CD4-positive, alpha-beta T cell treated with Interleukin-6 for 4 hours (primary cell): ENCODE results near the gene WTAP.
"Not testable (repeated sequence)": the region's sequence is repeated elsewhere in the genome, so short reads cannot be mapped to it uniquely, and the experiment has no call there.

Experiments
- DNase-seq: peaks from one replicate; pipeline ENCODE4 v3.0.0-alpha.2; 2020; ENCODE audit warnings: mixed read lengths

The WTAP gene

DNA sequence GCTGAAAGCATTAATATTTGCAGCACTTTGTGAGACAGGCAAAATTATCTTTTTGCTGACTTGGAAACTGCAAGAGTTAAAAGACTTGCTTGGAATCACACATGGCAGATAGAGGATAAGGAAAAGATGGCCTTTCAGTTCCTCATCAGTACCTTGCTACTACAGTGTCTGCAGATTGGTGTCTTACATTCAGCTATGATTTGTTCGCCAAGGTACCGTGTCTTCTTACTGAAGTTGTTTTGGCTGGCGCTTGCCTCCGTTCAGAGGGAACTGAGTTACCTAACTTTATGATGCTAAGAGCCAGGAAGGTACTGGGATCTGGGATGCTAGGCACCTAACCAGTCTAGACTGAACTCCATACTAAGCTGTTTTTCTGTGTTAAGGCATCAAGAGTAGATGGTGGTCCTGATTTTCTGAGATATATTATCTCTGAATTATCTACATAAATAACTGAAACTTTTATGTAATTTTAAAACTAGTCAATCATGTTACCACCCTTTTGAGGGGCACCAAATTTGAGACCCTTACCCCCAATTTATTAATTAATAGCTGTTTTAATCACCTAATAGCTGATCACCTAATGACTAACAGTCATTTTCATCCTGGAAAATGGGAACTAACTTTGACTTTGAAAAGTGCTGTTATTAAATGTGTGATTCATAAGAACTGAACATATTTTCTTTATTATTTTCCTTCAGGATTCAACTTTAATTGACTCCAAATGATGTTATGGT lies 2.5 kb downstream of the WTAP start:
- no peak for DNase-seq

DNA sequence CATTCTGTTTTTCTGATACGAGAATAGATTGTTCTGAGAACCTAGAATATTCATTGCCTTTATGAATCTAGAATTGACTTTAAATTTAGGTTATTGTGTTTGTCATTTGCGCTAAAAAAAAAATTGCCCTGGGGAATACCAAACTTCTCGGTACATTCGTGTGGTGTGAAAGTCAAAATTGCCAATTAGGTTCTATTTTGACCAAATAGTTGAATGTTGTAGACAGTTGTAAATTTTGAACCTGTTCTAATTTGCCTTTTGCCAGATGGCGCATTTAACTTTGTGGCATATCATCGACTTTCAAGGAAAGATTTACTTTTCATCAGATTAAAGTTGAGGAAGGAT lies 3.0 kb downstream of the WTAP start:
- no peak for DNase-seq

DNA sequence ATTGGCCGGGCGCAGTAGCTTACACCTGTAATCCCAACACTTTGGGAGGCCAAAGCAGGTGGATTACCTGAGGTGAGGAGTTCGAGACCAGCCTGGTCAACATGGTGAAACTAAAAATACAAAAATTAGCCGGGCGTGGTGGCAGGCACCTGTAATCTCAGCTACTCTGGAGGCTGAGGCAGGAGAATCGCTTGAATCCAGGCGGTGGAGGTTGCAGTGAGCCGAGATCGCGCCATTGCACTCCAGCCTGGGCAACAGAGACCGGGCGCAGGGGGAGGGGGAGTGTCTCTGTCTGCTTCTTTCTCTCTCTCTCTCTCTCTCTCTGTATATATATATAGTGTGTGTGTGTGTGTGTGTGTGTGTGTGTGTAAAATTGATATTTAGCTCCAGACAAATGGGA lies 5.2 kb downstream of the WTAP start:
- DNase-seq, result not testable (repeated sequence)

DNA sequence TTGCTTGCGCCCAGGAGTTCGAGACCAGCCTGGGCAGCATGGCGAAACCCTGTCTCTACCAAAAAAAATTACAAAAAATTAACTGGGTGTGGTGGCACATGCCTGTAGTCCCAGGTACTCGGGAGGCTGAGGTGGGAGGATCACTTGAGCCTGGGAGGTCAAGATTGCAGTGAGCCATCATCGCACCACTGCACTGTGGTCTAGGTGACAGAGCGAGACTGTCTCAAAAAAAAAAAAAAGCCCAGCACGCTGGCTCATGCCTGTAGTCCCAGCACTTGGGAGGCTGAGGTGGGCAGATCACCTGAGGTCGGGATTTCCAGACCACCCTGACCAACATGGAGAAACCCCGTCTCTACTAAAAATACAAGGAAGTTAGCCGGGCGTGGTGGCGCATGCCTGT lies 6.1 kb downstream of the WTAP start:
- not testable (repeated sequence) for DNase-seq

DNA sequence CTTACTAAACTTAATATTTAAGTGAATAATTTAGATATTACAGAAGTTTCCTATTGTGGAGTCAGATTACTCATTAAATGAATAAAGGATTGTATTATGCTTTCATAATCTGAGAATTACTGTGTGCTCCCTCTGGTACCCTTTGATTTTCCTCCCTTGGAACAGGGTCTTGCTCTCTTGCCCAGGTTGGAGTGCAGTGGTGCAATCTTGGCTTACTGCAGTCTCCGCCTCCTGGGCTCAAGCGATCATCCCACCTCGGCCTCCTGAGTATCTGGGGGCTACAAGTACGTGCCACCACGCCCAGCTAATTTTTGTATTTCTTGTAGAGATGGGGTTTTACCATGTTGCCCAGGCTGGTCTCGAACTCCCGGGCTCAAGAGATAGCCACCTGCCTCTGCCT lies 9.6 kb downstream of the WTAP start:
- DNase-seq, result no peak

DNA sequence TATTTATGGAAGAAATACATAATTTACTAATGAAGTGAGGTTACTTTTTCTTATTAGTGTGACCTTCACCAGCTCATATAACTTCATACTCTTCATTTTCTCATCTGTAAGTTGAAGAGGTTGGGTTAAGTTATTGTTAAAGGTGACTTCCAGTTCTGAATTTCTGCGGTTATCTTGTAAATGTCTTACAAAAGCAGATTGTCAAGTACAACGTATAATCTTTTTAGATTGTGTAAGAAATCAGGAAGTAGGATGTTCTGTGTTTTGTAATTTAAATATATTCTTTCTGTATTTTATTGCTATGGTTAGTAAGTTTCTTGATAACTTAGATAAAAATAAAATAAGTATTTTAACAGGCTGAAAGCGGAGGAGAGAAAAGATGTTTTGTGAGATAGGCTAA lies 12.0 kb downstream of the WTAP start:
- no peak for DNase-seq

DNA sequence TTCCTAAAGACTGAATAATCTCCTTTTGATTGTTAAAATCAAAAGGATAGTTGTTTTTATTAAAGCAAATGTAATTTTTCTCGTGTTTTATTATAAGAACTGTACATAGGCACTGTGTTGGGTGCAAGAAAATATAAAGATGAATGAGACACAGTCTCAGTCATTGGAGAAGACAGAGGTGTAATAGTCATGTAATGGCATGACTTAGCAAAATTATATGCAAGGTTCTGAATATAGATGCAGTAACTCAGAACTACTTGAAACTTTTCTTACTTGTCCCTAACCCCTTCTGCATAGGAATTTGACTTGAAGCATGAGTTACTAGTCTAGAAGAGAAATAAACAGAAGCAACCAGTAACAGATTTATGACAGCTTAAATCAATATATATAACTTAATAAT lies 14.9 kb downstream of the WTAP start:
- no peak for DNase-seq

DNA sequence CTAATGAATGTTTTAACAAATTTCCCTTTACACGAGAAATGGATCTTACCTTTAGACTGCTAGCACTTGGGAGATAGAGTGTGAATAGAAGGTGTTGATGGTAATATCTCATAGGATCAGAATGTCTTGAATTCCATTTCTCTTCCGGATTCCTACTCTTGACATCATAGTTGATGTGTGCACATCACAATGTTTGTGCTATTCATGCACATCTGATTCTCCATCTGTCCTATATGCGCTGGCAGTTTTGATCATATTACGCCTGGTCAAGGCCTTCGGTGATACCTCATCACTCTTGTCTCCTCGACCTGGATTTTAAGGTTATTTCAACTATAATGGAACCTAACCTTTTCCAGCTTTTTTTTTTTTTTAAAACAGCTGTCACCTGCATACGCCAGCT lies 17.8 kb downstream of the WTAP start:
- DNase-seq, result no peak

DNA sequence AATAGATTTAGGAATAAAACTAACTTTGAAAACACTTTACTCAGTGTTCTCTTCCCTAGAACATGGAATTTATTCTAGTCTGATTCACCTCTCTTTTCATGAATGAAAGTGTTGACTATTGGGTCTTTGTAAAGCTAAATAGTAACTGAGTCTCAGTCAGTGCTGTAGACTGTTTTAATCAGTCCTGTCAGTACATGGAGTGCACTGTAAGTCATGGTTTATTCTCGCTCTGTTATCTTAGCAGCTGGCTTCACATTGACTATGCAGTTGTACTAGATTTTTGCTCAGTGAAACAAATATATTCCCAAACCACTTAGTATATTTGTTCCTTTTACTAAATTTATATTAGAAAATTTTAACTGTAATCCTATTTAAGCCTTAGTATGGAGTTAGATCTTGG lies 19.5 kb downstream of the WTAP start:
- DNase-seq, result no peak

DNA sequence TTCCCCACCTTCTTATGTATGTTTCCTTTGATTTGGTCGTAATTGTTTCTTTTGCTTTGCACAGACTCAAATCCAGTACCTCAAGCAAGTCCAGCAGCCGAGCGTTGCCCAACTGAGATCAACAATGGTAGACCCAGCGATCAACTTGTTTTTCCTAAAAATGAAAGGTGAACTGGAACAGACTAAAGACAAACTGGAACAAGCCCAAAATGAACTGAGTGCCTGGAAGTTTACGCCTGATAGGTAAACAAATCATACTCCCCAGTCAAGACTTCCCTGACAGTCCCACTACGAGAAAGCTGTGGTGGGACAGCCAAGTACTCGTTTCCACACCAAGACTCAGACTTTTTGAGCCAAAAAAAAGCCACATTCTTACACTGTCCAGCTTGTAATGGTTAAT lies 20.8 kb downstream of the WTAP start:
- DNase-seq, result not testable (repeated sequence)

DNA sequence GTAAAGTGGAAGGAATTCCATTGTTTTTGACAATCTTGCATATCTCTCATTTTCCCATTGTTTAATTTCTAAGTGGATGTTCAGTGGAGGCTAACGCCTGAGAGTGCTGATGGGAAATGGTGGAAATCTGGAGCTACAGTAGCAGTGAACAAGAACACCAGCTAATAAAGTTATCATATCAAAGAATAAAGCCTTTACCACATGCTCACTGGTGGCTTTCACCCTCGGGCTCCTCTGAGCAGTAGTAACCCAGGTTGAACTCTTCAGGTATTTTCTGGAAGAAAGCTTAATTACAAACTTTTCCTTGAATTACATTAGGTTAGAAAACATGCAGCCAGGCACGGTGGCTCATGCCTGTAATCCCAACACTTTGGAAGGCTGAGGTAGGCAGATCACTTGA lies 24.1 kb downstream of the WTAP start:
- no peak for DNase-seq

DNA sequence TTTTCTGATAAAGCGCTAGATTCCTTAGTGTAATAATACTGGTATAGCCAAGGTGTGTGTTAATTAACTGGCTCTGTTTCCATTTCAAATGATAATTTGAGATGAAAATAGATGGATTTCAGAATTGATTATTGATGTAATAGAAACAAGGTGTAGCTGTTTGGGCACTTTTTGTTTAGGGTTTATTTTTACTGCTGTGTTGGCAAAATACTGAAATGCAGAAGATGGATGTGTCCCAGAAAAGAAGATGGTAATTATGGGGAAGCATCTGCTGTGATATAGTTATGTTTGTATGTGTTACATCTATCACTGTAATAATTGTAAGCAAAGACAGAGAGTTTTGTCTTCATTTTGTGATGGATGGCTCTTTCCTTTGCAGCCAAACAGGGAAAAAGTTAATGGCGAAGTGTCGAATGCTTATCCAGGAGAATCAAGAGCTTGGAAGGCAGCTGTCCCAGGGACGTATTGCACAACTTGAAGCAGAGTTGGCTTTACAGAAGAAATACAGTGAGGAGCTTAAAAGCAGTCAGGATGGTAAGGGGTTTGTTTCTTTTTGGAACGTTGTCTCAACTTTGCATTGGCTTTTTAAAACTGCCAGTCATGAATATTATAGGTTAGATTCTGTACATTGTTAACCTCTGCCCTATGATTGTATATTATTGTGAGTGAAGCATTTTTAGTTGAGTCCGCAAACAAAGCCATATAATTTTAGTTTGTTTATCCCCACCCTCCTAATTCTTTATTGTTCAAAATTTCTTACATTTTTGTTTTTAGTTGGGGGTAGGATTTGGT lies 26.0 kb downstream of the WTAP start:
- no peak for DNase-seq

DNA sequence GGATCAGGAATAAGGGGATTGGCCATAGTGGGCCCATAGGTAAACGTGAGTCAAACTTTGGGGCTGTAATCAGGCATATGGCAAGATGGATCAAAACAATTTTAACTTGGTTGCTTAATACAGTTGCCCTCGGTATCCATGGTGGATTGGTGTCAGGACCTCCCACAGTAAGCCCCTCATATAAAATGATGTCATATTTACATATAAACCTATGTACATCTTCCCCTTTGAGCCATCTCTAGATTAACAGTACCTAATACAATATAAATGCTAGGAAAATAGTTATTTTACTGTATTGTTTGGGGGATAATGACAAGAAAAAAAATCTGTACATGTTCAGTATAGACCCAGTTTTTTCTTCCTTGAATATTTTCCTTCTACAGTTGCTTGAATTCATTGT lies 27.1 kb downstream of the WTAP start:
- no peak for DNase-seq

DNA sequence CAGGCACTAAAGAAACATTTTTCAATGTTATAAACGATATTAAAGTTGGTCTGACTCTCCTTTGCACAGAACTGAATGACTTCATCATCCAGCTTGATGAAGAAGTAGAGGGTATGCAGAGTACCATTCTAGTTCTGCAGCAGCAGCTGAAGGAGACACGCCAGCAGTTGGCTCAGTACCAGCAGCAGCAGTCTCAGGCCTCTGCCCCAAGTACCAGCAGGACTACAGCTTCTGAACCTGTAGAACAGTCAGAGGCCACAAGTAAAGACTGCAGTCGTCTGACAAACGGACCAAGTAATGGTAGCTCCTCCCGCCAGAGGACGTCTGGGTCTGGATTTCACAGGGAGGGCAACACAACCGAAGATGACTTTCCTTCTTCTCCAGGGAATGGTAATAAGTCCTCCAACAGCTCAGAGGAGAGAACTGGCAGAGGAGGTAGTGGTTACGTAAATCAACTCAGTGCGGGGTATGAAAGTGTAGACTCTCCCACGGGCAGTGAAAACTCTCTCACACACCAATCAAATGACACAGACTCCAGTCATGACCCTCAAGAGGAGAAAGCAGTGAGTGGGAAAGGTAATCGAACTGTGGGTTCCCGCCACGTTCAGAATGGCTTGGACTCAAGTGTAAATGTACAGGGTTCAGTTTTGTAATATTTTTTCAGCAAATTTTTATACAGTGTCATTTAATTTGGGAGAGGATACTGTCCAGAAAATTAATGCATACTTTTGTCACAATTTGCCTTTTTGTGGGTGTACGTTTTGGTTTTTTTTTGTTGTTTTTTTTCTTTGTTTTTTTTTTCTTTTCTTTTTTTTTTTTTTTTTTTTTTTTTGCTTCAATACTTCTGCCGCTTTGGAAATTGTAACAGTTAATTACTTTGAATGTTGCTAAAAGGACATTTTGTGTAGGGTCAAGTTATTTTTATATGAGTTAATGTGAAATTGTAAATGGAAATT lies 27.9 kb downstream of the WTAP start:
- DNase-seq, result no peak

DNA sequence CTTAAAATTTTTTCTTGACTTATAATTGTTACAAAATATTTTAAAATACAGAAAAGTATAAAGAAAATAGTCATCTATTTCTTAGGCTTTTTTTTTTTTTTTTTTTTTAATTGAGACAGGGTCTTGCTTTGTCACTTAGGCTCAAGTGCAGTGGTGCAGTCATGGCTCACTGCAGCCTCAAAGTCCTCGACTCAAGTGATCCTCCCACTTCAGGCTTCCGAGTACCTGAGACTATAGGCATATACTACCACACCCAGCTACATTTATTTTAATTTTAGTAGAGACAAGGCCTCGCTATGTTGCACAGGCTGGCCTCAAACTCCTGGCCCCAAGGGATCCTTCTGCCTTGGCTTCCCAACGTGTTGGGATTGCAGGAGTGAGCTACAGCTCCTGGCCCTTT lies 29.2 kb downstream of the WTAP start:
- no peak for DNase-seq

DNA sequence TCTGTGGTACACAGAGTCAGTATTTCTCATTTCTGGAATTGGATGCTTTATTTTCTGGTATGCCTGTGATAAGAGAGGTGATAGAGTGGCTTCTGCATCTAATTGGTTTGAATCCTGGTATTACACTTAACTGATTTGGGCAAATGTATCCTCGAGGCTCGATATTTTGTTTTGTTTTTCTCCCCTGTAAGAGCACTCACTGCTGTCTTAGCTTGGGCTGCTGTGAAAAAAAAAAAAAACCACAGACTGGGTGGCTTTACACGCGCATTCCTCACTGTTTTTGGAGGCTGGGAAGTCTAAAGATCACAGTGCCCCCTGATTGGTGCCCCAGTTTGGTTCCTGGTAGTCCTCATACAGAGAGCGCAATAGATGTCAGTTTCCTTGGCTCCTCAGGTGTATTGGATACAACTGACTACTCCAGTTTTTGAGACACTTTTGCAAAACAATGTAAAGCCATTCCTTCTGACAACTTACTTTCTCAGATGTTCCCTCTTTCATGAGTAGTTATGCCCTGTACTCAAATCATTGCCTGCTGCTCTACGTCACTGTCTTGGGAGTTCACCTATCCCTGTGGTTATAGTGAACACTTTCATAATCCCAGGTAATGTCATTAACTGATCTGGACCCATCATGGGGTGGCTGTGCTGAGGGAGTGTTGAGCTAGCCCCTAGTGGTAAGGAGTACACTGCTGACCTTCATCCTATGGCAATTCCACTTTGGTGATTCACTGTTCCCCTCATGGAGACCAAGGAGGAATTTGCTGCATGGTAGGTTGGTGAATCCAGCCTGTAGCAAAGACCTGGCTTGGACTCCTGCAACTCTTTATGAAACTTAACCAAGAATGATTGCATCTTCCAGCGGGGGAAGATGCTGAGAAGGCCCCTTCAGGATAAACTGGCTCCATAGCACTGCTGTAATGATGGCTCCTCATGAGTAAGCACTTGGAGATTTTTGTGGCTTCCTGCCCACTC lies 31.0 kb downstream of the WTAP start:
- DNase-seq, result no peak

DNA sequence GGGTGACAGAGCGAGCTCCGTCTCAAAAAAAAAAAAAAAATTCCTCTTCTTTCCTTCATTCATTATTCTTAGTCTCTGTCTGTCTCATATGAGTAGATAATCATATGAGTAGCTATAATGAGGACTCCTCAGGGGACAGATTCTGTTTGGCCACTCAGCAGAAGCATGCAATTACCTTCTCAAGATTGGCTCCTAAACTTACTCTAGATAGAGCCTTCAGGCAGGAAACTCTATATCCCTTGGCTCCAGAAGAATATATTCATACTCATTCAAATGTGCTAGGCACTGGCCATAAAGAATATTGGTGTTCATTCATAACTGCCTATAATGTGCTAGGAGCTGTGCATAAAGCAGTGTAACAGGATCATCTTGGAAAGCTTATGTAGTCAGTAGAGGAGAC lies 32.3 kb downstream of the WTAP start:
- DNase-seq, result no peak

DNA sequence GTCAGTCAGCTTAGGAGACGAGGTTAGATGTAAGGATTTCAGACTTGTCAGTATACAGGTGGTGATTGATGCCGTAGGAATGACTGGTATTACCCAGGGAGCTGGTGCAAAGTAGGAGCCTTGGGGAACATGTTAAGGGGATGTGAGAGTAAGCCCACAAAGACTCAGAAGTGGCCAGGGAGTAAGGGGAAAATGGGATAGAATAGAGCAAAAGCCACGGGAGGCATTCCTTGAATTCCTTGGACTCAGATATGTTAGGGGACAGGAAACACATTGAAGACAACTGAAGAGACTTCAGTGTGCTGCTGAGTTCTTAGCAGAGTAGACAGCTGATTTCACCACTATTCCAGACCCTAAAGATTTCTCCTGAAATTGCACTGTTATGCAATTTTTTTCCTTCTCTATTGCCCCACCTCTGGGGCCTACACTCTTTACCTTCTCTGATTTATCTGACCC lies 33.3 kb downstream of the WTAP start:
- no peak for DNase-seq

DNA sequence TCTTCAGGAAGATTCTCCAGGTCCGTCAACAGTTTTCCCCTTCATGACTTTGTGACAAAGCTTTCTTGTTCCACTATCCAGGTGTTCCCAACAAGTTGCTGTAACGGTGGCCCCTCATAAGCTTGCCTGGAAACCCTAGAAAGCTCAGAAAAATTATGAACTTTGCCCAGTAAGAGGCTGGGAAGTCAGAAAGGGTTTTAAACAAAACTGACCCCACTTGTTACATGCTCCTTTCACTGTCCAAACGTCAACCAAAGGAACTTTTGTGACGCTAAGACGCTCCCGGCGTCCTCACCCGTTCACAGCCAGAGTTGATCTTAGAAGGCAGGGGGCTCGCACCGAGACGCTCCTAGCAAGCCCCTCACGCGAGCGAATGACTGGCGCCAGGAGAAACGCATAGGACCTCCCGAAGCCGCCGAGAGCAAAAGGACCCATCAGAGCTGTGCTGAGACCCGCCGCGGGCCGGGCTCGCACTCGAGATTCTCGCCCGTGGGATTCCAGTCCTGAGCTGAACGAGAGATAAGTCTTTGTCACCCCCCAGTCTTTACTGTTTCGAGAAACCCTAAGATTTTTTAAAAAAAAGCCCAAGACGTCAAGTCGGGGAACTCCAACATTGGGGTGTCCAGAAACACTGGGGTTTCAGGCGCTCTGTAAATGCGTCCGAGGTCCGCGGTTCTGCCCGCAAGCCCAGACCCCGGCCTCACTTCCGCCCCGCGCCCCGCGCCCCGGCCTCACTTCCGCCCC lies 34.0 kb downstream of the WTAP start:
- DNase-seq, result peak; percentile 28

DNA sequence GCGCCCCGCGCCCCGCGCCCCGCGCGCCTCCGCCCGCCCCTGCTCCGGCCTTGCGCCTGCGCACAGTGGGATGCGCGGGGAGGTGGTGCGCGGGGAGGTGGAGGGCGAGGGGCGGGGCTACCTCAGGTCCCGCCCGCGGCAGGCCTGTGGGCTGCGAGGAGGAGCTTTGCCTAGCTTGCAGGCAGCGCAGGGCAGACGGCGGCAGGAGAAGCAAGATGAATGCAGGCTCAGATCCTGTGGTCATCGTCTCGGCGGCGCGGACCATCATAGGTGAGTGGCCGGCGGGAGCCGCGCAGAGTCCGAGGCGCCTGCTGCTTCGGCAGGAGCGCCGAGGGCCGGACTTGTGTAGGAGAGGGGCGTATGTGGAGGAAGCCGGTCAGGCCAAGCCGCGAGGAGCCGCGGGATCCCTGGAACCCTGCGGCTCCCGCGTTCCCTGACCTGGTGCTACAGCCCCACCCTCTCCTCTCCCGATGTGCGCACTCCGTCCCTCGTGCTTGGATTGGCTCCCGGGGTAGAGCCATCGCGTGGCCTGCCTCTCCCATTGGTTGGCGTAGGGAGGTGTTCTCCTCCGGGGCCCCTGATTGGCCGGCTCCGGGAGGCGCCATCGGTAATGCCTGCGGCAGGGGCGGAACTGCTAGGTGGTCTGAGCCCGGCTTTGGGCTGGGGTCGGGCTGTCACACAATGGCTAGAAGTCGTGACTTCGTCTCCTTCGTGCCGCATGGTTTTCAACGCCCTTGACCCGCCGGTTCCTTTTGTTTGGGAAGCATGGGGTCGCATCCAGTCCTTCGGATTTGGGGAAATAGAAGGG lies 34.8 kb downstream of the WTAP start, which contains the start of gene ACAT2:
Gene ACAT2, plus strand, starts transcription at position 173 of the 808 bp plus-strand sequence. Its CDS starts 43 bp downstream, at position 216.
- peak; percentile 92 for DNase-seq
